GM19468 (cell line): ENCODE data around the gene LRRN3.
A peak's percentile ranks its signal among the peaks of the same experiment; 100 is the strongest.

Experiments used
- ATAC-seq: cut with Tn5 transposase; IDR thresholded peaks from one replicate; pipeline ENCODE4 v1.9.1; 2021; ENCODE audit warnings: mild to moderate bottlenecking, moderate library complexity, moderate number of reproducible peaks; ENCODE audit not compliant: unreplicated experiment; ENCODE audit errors: extremely low read depth

LRRN3 gene

GRCh38 chr7:111103678-111104274 is 12.8 kb downstream of the LRRN3 start:
- peak; percentile 50 for ATAC-seq

GRCh38 chr7:111104710-111105109 is 13.8 kb downstream of the LRRN3 start:
- ATAC-seq = no peak

DNA sequence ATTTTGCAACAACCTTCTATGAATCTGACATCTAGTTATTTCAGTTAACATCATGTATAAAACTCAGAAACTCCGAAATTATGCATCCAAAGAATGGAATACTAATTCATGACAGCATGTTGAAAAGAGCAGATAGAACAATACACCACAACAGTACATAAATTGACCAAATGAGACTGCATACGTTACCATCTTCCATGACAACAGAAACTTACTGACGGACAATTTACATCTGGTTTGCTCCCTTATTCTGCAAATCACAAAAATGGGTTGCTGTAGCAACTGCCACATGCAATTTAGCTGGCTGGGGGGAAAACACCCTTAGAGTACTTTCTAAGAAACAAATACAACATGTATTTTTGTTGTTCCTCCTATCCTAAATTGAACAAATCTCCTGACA is 14.3 kb downstream of the LRRN3 start:
- no peak for ATAC-seq

- no peak for ATAC-seq
These were observed 16.7 kb downstream of the LRRN3 start for GRCh38 chr7:111107579-111107978.

DNA sequence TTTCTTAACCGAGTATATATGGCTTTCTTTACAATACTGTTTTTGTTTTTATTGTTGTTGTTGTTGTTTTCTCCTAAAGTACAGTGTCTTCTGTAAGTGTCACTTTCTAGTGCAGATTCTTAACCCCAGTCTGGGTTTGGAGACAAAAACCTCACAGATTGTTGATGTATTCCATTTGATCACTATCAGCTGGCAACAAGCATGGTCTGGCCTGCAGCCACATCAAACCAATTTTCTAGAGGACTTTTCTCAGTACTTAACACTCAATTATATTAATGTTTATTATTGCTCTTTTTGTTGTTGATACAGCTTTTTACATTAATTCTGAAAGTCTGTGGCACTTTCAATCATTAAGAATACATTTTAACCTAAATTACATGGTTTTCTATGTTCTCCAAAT is 17.1 kb downstream of the LRRN3 start:
- no peak for ATAC-seq

GRCh38 chr7:111108496-111108895 is 17.6 kb downstream of the LRRN3 start:
- ATAC-seq = no peak

- ATAC-seq = no peak
These were observed 21.5 kb downstream of the LRRN3 start for GRCh38 chr7:111112439-111112838.

- no peak for ATAC-seq
These were observed 22.5 kb downstream of the LRRN3 start for GRCh38 chr7:111113263-111114017.

GRCh38 chr7:111115966-111116365 is 25.0 kb downstream of the LRRN3 start:
- ATAC-seq = no peak

DNA sequence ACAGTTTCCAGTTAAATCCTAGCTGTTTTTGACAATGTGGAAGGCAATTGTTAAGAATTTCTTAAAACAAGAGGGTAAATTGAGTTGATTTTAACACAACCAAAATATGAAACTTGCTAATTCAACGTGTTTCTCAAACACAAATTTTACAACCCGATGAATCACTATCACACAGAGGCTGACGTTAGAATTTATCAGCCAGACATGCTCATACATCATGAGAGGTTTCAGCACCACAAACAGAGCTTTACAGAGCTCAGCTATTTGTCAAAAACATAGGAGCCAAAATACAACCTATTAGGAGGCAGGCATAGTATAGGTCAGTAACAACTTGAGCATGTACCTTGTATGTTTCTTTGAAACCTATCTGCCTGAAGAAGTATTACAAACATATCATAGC is 36.1 kb downstream of the LRRN3 start:
- no peak for ATAC-seq

GRCh38 chr7:111129435-111129834 is 38.5 kb downstream of the LRRN3 start:
- no peak for ATAC-seq

- no peak for ATAC-seq
These were observed 41.9 kb downstream of the LRRN3 start for GRCh38 chr7:111132833-111133232.

DNA sequence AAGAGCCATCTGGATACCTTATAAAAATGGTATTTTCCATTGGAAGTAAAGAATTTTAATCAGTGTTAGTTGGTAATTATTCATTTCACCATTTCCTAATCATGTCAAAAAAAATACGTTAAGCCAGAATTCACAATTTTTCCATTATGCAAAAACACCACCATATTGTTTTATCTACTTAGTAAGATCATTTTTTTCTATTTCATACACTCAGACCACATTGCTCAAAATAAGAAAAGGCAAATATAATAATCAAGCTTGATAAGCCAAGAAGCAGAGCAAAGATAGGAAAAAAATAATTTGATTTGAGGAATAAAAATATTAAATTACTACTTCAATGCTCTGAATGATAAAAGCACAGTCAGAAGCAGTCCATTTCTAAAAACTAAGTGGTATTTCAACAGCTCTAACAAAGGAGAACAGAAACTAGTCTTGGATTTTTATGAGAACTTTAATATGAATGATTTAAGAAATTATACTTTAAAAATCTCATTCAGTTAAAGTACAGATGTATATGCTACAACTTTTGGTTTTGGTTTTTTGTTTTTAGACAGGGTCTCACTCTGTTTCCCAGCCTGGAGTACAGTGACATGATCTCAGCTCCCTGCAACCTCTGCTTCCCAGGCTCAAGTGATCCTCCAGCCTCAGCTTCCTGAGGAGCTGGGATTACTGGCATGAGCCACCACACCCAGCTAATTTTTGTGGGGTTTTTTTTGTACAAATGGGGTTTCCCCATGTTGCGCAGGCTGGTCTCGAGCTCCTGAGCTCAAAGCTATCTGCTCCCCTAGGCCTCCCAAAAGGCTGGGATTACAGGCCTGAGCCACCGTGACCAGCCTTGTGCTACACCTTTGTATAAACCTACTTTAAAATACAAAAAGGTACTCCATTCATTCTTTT is 46.6 kb downstream of the LRRN3 start:
- peak; percentile 44 for ATAC-seq

GRCh38 chr7:111138193-111138569 is 47.3 kb downstream of the LRRN3 start:
- ATAC-seq = peak; percentile 85

DNA sequence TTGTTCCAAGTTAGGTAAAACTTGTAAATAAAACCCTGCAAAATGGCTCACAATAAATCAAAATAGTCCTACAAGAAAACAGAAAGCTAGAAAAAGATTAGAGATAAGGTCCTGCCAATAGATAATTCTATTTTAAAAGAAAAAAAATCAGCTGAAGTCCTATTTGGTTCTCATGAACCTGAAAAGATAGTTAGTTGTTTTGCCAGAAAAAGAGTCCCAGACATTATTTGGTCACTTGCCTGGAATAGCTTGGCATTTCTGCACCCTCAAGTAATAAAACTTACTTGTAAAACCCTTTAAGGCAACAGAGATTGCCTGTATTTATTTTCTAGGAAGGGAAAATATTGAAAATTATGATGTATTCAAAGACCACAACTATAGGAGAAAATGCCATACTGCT is 47.7 kb downstream of the LRRN3 start:
- ATAC-seq = no peak

GRCh38 chr7:111140091-111140865 is 49.4 kb downstream of the LRRN3 start:
- ATAC-seq = no peak

DNA sequence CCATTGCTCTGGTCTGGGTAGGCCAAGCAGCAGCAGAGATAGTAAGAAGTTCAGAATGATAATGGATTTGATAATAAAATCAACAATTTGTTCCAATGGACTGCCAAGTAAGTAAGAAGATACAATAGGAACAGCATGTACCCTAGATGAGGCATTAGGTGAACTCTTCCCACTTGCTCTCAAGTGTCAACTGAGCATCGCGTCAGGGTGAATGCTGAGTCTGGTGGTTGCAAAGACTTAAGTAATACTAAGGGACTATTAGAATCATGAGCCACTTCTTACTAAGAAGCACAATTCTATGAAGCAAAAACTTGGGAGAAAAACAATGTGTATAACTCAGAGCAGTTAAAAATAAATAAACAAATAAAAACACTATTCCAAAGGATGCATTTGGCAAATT is 54.5 kb downstream of the LRRN3 start:
- ATAC-seq = no peak

DNA sequence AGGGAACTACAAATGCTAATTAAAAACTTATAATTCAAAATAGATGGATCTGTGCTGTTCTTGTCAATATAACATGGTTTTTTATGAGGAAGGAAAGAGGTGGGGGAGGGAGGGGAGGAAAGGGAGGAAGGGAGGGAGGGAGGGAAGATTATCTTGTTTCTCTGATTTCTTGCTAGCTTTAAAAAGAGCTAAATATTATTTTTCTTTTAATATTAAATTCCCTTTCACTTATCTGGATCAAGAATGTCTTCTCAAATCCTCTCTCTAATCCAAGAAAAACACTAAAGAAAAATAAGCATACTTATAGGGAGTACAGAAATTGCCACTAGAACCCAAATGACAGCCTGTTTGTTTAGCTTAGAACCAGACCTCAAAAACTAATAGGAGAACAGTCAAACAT is 55.2 kb downstream of the LRRN3 start:
- no peak for ATAC-seq

DNA sequence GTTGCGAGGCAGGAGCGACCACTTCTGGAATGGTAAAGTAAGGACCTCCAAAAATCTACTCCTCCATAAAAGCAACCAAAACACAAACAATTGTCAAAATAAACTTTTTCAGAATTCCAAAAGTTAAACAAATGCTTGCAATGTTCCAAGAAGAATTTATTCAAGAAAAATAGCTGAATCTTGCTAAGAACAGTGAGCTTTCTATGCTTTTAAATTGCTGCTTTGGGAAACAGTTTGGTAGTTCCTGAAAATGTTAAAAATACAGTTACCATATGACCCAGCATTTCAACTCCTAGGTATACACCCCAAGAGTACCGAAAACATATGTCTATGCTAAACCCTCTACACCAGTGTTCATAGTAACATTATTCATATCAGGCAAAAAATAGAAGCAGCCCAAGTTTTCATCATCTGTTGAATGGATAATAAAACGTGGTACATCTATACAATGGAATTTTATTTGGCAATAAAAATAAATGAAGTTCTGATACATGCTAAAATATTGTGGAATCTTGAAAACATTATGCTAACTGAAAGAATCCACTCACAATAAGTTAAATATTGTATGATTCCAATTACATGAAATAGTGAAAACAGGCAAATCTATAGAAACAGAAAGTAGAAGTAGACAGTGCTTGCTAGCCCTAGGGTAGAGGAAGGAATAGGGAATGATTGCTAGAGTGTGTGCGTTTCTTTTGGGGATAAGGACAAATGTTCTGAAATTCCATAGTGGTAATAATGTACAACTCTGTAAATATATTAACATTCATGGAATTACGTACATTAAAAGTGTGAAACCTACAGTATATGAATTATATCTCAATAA is 57.0 kb downstream of the LRRN3 start:
- no peak for ATAC-seq

GRCh38 chr7:111150709-111151108 is 59.8 kb downstream of the LRRN3 start:
- no peak for ATAC-seq
